Posterior cingulate gyrus (tissue), 11 donors: ENCODE data around the gene USP34.
"Not testable (repeated sequence)": the region's sequence is repeated elsewhere in the genome, so short reads cannot be mapped to it uniquely, and the experiment has no call there.

Experiments
- DNase-seq, 10 donors: peaks; one replicate each; pipeline versions ENCODE4 v3.0.0 to v3.0.0-alpha.2; 2020 to 2021; ENCODE audit warnings: mixed read lengths in 3 of 10
- intact Hi-C: fragments of 100-400 bp; cut with DNase I; formaldehyde crosslinking; loops from one replicate; pipeline ENCODE4 v1.15.1; 2023

USP34 gene

DNA sequence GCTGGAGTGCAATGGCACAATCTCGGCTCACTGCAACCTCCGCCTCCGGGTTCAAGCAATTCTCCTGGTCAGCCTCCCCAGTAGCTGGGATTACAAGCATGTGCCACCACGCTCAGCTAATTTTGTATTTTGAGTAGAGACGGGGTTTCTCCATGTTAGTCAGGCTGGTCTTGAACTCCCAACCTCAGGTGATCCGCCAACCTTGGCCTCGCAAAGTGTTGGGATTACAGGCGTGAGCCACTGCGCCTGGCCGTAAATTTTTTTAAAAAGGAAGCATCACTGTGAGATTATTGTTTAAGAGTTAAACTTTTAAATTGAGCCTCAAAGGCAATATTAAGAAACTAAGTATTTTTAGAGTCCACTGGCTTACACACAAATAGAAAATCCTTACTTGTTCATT is 2.7 kb downstream of the USP34 start:
- DNase-seq, intact Hi-C loops: not testable (repeated sequence)

DNA sequence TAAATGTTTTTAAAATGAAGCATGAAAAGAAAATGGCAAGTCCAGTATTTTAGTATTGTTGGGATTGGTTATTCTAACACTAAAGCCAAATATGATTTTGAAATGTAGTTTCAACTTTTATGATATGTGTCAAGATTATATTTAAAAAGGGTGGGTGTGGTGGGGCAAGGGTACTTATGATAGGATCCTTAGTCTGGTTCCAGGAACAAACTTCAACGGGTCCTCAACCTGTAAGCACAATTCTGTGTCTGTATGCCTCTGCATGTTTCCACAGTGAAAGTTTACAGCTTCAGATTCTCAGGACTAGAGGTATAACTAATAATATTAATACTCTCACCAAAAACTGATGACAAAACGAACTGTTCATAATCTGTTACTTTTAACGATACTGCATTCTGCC is 5.8 kb downstream of the USP34 start:
- DNase-seq = no peak
- intact Hi-C loops = no loop called here

DNA sequence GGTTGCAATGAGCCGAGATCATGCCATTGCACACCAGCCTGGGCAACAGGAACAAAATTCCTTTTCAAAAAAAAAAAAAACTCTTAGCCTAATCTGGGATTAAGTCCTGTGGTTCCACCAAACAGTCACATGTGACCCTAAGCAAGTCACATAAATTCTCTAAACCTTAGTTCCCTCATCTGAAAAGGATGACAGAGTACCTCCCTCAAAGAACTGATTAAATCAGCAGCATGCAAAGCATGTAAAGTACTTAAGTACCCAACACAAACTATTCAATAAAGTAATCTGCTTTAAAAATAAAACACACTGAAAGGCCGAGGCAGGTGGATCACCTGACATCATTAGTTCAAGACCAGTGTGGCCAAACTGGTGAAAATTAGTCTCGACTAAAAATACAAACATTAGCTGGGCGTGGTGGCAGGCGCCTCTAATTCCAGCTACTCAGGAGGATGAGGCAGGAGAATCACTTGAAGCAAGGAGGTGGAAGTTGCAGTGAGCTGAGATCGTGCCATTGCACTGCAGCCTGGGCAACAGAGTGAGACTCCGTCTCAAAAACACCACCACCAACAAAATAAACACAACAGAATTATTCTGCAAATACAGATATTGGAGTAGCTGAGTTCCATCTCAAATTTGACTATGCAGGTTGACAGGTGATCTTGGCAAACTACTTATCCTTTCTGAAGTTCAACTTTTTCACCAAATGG is 7.0 kb downstream of the USP34 start:
- intact Hi-C loops = no loop called here
- DNase-seq = no peak

DNA sequence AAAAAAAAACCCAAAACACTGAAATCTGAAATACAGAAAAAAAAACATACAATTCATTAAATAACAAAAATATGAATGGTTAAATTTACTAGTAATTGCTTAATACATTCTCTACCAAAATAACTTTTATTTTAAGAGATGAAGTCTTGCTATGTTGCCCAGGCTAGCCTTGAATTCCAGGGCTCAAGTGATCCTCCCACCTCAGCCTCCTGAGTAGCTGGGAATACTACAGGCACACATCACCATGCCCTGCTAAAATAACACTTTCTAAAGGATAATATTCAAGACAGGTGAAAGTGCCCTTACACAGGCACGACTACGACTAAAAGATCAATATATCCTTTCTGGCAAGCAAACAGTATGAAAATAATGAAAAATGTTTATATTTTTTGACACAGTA is 9.5 kb downstream of the USP34 start:
- intact Hi-C loops = no loop called here

DNA sequence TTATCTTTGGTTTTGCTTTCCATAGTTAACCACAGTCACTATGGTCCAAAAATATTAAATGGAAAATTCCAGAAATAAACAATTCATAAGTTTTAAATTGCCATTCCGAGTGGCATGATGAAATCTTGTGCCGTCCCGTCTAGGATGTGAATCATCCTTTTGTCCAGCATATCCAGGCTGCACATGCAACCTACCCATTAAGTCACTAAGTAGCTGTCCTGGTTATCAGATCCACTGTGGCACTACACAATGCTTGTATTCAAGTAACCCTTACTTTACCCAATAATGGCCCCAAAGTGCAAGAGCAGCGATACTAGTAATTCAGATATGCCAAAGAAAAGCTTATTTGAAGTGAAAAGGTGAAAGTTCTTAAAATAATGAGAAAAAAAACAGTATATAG is 10.7 kb downstream of the USP34 start:
- no peak for DNase-seq
- intact Hi-C loops = no loop called here

More for the DNA sequence above, 9.5 kb downstream of the USP34 start:
- no peak for DNase-seq

DNA sequence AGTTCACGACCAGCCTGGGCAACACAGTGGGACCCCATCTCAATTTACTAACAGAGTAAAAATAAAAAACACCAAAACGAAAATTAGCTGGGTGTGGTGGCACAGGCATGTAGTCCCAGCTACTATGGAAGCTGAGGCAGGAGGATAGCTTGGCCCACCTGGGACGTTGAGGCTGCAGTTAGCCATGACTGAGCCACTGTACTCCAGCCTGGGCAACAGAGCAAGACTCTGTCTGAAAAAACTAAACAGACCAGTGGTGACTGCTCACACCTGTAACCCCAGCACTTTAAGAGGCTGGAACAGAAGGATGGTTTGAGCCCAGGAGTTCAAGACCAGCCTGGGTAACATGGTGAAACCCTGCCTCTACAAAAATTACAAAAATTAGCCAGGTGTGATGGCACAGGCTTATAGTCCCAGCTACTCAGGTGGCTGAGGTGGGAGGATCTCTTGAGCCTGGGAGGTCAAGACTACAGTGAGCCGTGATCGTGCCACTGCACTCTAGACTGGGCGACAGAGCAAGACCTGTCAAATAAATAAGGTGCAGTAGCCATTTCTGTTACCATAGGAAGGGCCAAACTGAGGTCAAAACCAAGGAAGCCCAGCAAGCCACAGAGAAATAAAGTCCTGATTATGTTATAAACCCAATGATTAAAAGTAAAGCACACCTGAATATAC is 14.0 kb downstream of the USP34 start:
- no peak for DNase-seq
- intact Hi-C loops = no loop called here

DNA sequence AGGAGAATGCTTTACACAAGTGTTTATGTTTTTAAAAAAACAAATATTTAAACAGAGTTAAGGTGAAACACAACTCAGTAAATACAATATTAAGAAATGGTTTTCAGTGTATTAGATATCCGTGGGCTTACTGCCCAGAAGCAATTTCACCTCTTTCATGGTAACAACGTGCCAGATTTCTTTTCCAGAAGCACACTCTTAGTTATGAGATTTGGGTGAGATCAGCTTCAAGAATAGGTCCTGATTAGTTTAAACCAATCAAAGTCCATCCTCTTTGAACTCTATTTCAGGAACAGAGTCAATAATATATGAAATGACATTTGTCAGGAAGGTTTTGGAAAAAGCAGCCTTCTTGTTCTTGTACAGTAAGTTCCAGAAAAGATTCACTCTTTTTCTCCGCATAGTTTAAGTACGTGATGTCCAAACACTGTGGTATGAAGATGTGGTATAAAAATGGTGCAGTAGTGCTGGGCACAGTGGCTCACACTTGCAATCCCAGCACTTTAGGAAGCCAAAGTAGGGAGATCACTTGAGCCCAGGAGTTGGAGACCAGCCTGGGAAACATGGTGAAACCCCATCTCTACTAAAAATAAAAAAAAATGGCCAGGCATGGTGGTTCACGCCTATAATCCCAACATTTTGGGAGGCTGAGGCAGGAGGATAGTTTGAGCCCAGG is 14.7 kb downstream of the USP34 start:
- intact Hi-C loops = no loop called here
- DNase-seq = no peak

DNA sequence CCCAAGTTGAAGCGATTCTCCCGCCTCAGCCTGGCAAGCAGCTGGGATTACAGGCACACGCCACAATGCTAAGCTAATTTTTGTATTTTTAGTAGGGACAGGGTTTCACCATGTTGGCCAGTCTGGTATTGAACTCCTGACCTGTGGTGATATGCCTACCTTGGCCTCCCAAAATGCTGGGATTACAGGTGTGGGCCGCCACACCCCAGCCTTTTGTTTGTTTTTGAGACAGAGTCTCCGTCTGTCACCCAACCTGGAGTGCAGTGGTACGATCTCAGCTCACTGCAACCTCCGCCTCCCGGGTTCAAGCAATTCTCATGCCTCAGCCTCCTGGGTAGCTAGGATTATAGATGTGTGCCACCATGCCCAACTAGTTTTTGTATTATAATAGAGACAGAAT is 15.9 kb downstream of the USP34 start:
- intact Hi-C loops, DNase-seq: not testable (repeated sequence)

DNA sequence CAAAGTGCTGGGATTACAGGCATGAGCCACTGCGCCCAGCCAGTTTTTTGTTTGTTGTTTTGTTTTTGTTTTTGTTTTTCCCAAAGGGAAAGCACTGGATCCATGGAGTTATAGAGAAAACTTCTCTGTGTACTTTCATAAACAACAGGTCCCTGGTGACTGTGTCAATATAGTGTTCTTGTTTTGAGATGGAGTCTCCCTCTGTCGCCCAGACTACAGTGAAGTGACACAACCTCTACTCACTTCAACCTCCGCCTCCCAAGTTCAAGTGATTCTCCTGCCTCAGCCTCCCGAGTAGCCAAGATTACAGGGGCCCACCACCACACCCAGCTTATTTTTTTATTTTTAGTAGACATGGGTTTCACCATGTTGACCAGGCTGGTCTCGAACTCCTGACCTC is 16.5 kb downstream of the USP34 start:
- intact Hi-C loops = no loop called here
- no peak for DNase-seq

DNA sequence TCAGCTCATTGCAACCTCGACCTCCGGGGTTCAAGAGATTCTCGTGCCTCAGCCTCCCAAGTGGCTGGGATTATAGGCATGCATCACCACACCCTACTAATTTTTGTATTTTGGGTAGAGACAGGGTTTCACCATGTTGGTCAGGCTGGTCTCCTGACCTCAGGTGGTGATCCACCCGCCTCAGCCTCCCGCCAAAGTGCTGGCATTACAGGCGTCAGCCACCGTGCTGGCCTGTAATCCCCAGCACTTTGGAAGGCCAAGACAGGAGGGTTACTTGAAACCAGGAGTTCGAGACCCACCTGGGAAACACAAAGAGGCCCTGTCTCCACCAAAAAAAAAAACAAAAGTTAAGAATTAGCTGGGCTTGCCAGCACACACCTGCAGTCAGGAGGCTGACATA is 18.5 kb downstream of the USP34 start:
- DNase-seq = no peak
- intact Hi-C loops = no loop called here

DNA sequence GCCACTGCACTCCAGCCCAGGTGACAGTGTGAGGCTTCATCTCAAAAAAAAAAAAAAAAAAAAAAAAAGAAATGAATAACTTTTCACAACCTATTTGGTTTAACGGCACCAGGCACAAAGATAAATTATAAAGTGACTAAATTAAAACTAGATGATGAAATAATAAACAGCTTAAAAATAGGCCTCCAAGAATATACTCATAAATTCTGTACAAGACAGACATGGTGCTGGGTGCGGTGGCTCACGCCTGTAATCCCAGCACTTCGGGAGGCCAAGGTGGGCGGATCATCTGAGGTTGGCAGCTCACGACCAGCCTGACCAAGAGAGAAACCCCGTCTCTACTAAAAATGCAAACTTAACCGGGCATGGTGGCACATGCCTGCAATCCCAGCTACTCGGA is 19.7 kb downstream of the USP34 start:
- intact Hi-C loops = no loop called here
- no peak for DNase-seq

DNA sequence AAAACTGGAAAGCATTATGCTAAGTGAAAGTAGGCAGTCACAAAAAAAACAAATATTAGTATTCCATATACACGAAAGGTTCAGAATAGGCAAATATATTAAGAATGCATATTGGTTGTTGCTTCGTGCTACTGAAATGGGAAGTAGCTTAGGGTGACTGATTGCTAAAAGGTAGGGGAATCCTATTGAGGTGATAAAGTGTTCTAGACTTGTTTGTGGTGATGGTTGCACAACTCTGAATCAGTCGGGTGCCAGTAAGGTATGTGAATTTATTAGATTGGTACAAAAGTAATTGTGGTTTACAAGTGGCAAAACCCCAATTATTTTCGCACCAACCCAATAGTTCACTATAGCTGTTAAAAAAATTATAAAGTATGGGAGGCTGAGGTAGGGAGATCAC is 20.7 kb downstream of the USP34 start:
- intact Hi-C loops = no loop called here
- no peak for DNase-seq

DNA sequence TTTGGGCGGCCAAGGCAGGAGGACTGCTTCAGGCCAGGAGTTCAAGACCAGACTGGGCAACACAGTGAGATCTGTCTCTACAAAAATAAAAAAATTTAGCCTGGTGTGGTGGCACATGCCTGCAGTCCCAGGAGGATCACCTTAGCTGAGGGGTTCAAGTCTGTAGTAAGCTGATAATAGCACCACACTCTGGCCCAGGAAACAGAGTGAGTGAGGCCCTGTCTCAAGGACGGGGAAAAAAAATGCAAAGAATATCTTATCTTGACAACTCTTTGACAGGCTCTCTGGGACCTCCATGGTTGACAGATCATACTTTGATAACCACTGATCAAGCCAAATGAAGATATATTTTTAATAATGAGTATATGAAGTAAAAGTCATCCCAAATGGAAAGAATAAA is 22.7 kb downstream of the USP34 start:
- intact Hi-C loops = no loop called here
- DNase-seq = no peak

DNA sequence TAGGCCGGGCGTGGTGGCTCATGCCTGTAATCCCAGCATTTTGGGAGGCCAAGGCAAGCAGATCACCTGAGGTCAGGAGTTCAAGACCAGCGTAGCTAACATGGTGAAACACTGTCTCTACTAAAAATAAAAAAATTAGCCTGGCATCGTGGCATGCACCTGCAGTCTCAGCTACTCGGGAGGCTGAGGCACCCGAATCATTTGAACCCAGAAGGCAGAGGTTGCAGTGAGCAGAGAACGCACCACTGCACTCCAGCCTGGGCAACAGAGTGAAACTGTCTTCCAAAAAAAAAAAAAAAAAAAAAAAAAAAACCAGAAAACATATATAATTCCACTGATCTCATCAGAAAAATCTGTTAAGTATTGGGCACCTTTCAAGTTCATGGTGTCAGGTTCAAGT is 23.9 kb downstream of the USP34 start:
- intact Hi-C loops, DNase-seq: not testable (repeated sequence)

DNA sequence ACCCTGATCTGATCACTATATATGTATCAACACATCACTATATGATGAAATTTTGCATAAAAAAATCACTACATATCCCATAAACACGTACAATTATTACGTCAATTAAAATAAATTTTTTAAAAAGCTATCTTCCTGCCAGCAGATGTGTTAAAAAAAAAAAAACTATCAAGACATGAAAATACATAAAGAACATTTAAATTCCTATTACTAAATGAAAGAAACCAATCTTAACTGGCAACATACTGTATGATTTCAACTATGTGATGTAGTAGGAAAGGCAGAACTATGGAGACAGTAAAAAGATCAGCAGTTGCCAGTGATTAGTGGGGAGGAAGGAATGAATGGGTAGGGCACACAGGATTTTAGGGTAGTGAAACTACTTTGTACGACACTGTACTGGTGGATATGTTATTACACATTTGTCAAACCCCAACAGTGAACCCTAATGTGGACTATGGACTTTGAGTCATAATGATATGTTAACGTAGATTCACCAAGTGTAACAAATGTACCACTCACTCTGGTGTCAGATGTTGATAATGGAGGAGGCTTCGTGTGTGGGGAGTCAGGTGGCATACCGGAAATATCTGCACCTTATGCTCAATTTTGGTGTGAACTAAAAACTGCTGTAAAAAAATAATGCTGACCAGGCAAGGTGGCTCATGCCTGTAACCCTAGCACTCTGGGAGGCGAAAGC is 27.4 kb downstream of the USP34 start:
- DNase-seq = no peak
- intact Hi-C loops = no loop called here

DNA sequence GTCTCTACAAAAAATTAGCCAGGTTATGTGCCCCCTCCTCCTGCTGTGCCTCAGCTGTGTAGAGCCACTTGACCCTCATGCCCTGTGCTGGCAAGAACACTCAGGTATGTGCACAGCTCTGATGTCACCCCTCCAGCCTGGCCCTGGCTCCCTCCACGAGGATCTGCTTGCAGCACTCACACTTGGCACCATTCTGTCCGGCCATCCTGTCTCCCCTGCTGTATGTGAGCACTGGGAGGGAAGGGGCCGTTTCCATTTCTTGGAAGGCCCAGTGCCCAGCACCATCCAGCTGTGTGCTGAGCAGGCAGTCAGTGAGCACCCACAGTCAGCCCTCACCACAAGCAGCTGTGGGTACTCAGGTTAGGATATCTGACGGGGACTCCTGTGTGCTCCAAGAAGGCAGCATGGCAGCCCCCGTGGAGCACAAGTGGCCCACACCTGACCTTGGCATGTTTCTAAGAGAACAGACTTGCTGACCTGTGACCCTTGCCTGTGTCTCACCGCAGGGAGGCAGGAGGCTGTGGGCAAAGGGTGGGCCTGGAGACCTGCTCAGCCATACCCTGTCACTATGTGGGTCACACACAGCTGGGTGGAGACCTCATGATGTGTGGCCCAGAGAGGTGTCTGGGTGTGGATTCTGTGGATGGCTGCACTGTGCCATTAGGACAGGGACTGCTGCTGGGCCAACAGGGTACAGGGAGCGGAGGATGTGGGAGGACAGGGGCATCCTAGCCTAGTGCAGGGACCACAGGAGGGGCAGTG is 31.5 kb downstream of the USP34 start:
- DNase-seq = no peak
- intact Hi-C loops = no loop called here

DNA sequence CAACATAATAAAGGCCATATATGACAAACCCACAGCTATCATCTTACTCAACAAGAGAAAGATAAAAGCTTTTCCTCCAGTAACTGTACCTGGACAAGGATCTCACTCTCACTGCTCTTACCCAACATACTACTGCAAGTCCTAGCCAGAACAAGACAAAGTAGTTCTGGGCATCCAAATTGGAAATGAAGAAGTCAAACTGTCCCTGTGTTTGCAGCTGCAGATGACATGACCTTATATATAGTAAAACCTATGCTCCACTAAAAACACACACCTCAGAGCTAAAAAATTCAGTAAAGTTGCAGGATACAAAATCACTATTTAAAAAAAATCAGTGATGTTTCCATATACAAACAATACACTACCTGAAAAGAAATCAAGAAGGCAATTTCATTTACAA is 32.2 kb downstream of the USP34 start:
- intact Hi-C loops = no loop called here

DNA sequence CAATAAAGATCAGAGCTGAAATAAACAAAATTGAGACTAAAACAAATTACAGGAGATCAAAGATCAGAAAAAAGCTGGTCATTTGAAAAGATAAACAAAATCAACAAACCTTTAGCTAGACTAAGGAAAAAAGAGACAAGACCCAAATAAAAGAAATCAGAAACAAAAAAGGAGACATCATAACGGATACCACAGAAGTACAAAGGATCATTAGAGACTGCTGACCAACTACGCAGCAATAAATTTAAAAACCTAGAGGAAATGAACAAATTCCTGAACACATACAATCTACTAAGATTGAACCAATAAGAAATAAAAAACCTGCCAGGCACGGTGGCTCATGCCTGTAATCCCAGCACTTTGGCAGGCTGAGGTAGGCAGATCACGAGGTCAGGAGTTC is 33.7 kb downstream of the USP34 start:
- no peak for DNase-seq
- intact Hi-C loops = no loop called here

More for the DNA sequence above, 32.2 kb downstream of the USP34 start:
- DNase-seq = no peak

DNA sequence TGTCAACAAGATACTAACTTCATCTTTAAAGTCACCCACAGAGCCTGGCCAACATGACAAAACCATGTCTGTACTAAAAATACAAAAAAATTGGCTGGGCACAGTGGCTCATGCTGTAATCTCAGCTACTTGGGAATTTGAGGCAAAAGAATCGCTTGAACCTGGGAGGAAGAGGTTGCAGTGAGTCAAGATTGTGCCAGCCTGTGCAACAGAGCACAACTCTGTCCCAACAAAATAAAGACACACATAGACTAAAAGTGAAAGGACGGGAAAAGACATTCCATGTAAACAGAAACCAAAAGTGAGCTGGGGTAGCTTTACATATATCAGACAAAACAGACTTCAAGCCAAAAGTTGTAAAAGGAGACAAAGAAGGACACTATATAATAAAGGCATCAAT is 34.8 kb downstream of the USP34 start:
- intact Hi-C loops = no loop called here
- DNase-seq = no peak

DNA sequence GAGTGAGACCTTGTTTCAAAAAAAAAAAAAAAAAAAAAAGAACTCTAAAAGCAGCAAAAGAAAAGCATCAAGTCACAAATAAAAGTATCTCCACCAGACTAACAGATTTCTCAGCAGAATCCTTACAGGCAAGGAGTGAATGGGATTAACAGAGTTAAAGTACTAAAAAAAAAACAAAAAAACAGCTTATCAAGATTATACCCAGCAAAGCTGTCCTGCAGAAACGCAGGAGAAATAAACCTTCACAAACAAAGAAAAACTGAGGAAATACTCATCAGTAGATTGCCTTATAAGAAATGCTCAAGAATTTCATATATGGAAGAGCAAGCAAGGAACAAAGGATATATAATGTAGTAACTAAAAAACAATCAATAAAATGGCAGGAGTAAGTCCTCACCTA is 35.6 kb downstream of the USP34 start:
- no peak for DNase-seq
- intact Hi-C loops = no loop called here

DNA sequence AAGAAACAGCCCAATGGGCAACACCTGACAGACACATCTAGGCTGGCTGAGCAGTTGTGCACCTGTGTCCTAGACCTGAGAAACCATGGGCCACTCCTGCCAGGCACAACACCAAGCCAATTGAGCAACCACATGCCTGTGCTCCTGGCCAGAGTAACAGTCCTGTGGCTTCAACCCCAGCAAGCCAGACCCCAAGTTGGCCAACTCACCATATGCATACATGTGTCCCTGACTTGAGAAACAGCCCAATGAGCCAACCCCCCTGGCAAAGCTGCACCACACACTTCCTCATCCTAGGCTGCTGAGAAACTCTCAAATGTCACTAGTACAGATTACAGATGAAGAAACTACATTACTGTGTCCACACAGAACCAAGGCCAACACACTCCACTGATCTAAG is 36.6 kb downstream of the USP34 start:
- intact Hi-C loops = no loop called here
- DNase-seq = peak in 1 of 10 donors; percentile 45
